Nephron (organoid): ENCODE data around the gene SMAD5.

Experiments
- H3K27ac Mint-ChIP-seq, 3 experiments: 2 replicates each; pipeline ENCODE4 v1.8.0; 2020; ENCODE audit warnings: mixed read lengths in 3 of 3, mild to moderate bottlenecking in 2 of 3, moderate library complexity in 1 of 3
- H3K27me3 Mint-ChIP-seq: 2 replicates; pipeline ENCODE4 v1.8.0; 2021; ENCODE audit warnings: low read depth, mild to moderate bottlenecking, moderate library complexity, mixed read lengths
- H3K36me3 Mint-ChIP-seq: 2 replicates; pipeline ENCODE4 v1.8.0; 2020; ENCODE audit warnings: low read depth, mixed read lengths
- H3K4me1 Mint-ChIP-seq: 2 replicates; pipeline ENCODE4 v1.8.0; 2020; ENCODE audit warnings: mixed read lengths
- H3K4me3 Mint-ChIP-seq, 3 experiments: 2 replicates each; pipeline ENCODE4 v1.8.0; 2020; ENCODE audit warnings: mild to moderate bottlenecking in 3 of 3, mixed read lengths in 3 of 3, moderate library complexity in 2 of 3
- H3K9me3 Mint-ChIP-seq: 2 replicates; pipeline ENCODE4 v1.8.0; 2020; ENCODE audit warnings: mixed read lengths
- TF ChIP-seq, protein P1 (sequence below), 3 experiments: fragments of 200-600 bp; sonication (generic); IDR thresholded peaks; one replicate each; pipeline ENCODE4 v1.5.0; 2021; ENCODE audit warnings: antibody characterized with exemption in 3 of 3; ENCODE audit not compliant: unreplicated experiment in 3 of 3

The SMAD5 gene

DNA sequence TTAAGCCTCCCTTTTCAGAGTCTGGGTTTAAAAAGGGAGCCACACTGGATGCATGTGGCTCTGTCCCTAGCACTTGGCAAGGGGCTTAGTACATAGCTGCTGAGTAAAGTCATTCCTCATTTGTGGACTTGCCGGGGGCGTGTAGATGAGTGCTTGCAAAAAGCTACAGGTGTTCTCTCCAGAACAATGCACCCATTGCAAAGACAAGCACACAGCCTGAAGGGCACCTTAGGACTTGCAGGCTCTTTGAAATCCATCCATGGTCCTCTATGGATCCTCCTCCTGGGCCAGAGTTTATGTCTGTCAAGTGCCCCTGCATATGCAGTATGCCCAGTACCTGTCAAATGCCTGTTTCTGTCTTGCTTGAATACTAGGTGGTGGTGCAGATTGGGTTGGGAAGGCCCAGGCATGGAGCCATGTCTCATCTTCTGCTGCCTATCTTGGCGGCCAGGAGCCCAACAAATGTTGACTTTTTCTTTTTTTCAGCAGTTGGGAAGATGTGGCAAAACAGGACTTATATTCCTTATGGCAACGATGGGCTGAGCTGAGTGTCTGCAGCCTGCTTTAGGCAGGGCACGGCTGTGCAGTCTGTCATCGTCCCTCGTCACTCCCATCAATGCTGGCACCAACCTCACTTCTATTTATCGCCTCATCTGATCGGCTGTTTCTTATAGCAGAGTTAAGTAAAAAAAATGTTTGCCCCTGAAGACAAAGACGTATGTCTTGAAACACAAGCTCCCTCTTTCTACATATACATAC, 78.8 kb downstream of the SMAD5 start:
- Mint-ChIP-seq H3K36me3 (no peaks in the 10 kb centered on the region), H3K9me3 (no peaks in the 10 kb centered on the region), H3K4me3 (no peak overlapping the region), H3K27me3 (peaks cover 18% of the 10 kb centered on the region), H3K27ac (no peak overlapping the region), H3K4me1 (no peaks in the 10 kb centered on the region)
- TF ChIP-seq, protein P1, sequence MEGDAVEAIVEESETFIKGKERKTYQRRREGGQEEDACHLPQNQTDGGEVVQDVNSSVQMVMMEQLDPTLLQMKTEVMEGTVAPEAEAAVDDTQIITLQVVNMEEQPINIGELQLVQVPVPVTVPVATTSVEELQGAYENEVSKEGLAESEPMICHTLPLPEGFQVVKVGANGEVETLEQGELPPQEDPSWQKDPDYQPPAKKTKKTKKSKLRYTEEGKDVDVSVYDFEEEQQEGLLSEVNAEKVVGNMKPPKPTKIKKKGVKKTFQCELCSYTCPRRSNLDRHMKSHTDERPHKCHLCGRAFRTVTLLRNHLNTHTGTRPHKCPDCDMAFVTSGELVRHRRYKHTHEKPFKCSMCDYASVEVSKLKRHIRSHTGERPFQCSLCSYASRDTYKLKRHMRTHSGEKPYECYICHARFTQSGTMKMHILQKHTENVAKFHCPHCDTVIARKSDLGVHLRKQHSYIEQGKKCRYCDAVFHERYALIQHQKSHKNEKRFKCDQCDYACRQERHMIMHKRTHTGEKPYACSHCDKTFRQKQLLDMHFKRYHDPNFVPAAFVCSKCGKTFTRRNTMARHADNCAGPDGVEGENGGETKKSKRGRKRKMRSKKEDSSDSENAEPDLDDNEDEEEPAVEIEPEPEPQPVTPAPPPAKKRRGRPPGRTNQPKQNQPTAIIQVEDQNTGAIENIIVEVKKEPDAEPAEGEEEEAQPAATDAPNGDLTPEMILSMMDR (IDR thresholded peaks at IDR 0.05; ENCODE audit: unreplicated experiment in 3 of 3) = no peak

DNA sequence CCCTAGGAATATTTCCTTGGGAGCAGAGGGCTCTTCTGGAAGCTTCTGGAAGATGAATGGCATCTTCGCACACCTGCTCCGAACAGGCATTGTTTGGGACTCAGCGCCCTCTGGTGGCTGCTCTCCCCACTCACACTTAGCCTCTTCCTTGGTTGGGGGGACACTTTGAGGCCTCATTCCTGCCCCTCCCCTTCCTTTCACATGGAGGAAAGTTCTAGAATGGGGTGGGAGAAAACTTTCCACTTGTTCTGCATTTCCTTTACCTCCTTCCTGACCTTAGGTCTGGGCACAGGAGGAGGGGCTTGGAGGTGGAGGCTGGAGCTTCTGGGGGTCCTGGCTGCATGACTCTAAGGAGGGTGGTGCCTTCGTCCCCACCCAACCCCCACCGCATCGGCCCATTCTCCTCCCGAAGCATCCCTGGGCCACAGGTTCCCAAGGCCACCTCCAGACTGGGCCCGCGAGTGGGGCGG, 79.6 kb downstream of the SMAD5 start:
- Mint-ChIP-seq H3K9me3 (no peaks in the 10 kb centered on the region), H3K4me3 (no peak overlapping the region), H3K27ac (no peak overlapping the region), H3K27me3 (peaks cover 21% of the 10 kb centered on the region), H3K4me1 (no peaks in the 10 kb centered on the region), H3K36me3 (no peaks in the 10 kb centered on the region)
- TF ChIP-seq, protein P1 (IDR thresholded peaks at IDR 0.05; ENCODE audit: unreplicated experiment in 3 of 3) = peak; percentile 83 to 89 (median 87)

DNA sequence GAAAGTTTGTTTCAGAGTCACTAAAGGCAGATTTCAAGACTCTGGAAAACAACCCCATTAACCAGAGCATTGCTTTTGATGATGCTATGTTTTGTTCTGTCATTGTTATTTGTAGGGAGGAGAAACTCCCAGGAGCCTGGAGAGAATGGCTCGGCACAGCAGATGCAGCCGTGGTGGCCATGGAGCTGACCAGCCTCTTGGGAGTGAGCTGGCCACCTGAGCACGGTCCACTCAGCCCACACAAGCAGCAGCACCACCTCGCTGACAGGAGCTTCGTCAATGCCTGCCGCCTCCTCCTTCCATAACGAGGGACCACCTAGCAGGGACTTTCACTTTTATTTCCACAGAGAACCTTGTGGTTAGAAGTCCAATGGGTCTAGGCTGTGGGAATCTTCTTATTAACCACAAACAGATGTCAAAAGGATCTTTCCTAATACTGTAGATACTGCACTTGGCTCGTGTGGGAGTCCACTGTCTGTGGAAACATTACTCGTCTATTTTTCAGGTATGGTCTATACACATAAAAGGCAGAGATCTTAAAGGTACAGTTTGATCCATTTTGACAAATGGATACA, 81.4 kb downstream of the SMAD5 start:
- Mint-ChIP-seq H3K36me3 (no peaks in the 10 kb centered on the region), H3K4me1 (no peaks in the 10 kb centered on the region), H3K4me3 (no peak overlapping the region), H3K27me3 (peaks cover 32% of the 10 kb centered on the region), H3K9me3 (no peaks in the 10 kb centered on the region), H3K27ac (no peak overlapping the region)
- TF ChIP-seq, protein P1 (IDR thresholded peaks at IDR 0.05; ENCODE audit: unreplicated experiment in 3 of 3) = no peak

DNA sequence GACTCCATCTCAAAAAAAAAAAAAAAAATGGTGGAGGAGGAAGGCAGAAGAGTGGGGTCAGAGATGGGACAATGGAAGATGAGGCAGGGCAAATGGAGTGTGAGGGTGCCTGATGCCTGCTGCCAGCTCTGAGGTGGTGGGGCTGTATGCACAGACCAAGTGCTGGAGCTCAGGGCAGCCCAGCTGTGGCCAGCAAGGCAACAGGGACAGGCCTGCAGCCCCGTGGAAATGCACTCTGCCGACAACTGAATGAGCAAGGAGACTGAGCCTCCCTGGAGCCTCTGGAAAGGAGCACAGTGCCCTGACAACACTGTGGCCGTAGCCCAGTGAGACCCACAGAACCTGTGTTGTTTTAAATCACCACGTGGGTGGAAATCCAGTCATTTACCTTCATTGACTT, 83.2 kb downstream of the SMAD5 start:
- TF ChIP-seq, protein P1 (IDR thresholded peaks at IDR 0.05; ENCODE audit: unreplicated experiment in 3 of 3) = no peak
- no peak overlapping the region for H3K27ac Mint-ChIP-seq
- H3K36me3 Mint-ChIP-seq = no peaks in the 10 kb centered on the region
- H3K4me1 Mint-ChIP-seq = no peaks in the 10 kb centered on the region
- H3K27me3 Mint-ChIP-seq = peaks cover 27% of the 10 kb centered on the region
- H3K4me3 Mint-ChIP-seq = no peak overlapping the region
- H3K9me3 Mint-ChIP-seq = peaks cover 6% of the 10 kb centered on the region

DNA sequence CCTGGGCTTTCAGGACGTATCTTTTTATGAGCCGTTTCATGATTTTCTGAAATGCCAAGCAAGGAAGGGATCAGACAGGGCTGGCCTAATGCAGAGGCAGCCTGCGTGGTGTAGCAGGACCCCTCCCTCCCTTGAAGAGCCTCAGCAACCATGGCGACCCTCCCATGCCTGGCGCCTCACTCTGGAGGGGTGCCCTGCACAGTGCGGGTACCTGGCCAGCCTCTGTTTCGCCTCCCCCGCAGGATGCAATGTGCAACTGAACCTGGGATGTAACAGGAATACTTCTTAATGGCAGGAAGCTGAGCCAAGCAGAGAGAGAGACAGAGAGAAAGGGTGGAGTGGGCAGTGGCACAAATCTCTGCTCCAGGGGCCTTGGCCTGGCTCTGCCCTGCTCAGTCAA, 83.6 kb downstream of the SMAD5 start:
- no peaks in the 10 kb centered on the region for H3K4me1 Mint-ChIP-seq
- no peak overlapping the region for H3K4me3 Mint-ChIP-seq
- peaks cover 25% of the 10 kb centered on the region for H3K27me3 Mint-ChIP-seq
- H3K9me3 Mint-ChIP-seq = peaks cover 9% of the 10 kb centered on the region
- TF ChIP-seq, protein P1 (IDR thresholded peaks at IDR 0.05; ENCODE audit: unreplicated experiment in 3 of 3) = no peak
- H3K36me3 Mint-ChIP-seq = no peaks in the 10 kb centered on the region
- H3K27ac Mint-ChIP-seq = no peak overlapping the region

DNA sequence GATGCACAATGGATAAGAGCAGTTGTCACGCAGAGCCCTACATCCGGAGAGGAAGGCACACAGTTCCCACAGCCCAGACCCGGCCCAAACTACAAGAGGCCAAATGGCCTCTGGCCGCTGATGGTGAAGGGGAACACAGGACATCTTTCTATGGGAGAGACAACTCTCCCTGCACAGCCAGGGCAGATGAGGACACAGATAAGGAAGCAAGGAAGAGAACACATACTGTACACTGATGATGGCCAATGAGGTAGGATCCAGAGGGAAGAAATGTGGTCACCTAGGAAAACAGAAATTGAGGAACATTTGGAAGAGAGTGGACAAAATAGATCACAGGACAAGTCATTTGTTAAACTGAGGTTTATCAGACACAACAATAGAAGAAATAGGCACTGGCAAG, 88.7 kb downstream of the SMAD5 start:
- Mint-ChIP-seq H3K4me1 (no peaks in the 10 kb centered on the region), H3K27ac (no peak overlapping the region), H3K36me3 (no peaks in the 10 kb centered on the region), H3K9me3 (peaks cover 11% of the 10 kb centered on the region), H3K4me3 (no peak overlapping the region), H3K27me3 (peaks cover 39% of the 10 kb centered on the region)
- TF ChIP-seq, protein P1 (IDR thresholded peaks at IDR 0.05; ENCODE audit: unreplicated experiment in 3 of 3) = no peak
